GM10847 (cell line): Measurements from ENCODE around the gene CDC25B.

ENCODE experiments used
- POLR2A ChIP-seq: IDR thresholded peaks from 2 replicates; pipeline ENCODE4 v1.6.1; 2011; ENCODE audit not compliant: insufficient read length; ENCODE audit errors: extremely low read depth

Gene CDC25B

DNA sequence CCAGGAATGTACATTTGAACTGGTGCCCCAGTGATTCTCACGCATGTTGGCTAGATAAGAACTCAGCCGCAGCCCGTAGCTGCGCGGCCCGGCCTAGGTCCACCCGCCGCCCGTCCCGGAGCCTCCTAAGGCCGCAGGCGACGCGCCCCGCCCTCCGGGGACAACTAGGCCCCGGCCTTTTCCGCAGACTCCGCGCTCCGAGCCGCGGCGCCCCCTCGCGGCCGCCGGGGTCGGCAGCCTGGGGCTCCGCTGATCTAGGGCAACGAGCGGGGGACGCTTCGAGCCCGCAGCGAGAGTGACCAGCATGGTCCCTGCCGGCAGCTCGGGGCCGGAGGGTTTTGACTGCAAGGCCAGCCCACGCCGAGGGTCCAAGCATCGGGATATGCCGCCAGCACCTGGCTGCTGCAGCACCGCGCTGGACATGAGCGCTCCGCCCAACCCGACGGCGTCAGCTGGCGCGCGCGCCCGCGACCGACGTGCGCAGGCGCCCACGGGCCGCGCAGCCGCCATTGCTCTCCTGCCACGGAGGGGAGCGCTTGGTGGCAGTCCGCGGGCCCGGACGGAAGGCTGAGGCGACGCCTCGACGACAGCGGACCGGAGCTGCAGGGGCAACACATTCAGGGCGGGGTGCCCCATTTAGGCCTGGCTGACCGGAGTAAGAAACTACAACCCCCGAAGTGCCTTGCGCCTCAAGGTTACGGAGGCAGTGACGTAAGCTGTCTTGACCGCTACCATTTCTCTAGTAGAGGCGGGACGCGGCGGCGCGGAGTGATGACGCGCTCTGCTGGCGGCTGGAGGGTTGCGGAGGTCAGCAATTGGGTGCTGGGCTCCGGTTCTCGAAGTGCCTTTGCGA is 24.2 kb downstream of the CDC25B start, which contains the start of gene AP5S1:
AP5S1 (plus strand) TSS at position 500 of the 853 bp plus-strand sequence. CDS start 1,571 bp downstream, outside the sequence.
- TF ChIP-seq POLR2A = peak; percentile 89

DNA sequence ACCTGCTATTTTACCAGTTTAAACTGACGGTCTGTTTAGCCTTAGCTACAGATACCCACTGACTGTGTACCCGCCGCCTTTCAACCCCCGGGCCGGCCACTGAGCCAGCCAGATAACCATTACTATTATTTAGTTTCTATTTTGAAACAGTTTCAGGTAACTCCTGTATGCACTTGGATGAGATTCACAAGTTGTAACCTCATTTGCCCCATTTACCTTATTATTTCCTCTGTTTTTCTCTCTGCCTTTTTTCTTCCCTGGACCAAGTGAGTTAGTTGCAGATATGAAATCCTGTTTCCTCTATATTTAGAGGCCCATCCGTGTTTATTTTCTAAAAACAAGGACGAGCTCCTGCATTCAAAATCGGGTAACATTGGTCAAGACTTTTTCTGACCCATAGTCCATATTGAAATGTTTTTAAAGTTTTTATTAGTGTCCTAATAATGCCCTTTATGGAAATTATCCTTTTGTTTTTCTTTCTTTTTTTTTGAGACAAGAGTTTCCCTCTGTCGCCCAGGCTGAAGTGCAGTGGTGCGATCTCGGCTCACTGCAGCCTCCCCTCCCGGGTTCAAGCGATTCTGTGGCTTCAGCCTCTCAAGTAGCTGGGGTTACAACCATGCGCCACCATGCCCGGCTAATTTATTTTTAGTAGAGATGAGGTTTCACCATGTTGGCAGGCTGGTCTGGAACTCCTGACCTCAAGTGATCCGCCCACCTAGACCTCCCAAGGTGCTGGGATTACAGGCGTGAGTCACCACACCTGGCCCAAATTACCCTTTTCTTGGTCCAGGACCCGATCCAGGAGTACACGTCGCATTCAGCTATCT is 25.0 kb downstream of the CDC25B start:
- TF ChIP-seq POLR2A = no peak

DNA sequence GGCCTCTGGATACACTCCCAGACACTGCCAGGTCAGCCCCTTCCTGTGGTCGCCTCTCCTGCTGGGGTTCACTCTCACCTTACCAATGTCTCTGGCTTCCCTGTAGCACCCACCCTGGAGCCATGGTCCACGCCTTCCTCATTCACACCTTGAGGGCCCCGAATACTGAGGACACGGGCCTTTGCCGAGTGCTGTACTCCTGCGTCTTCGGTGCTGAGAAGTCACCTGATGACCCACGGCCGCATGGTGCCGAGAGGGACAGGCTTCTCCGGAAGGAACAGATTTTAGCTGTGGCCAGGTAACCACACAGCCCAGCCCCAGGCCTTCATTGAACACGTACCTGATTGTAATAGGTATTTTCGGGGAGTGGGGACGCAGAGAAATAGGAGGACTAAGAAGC is 25.9 kb downstream of the CDC25B start:
- no peak for TF ChIP-seq POLR2A

DNA sequence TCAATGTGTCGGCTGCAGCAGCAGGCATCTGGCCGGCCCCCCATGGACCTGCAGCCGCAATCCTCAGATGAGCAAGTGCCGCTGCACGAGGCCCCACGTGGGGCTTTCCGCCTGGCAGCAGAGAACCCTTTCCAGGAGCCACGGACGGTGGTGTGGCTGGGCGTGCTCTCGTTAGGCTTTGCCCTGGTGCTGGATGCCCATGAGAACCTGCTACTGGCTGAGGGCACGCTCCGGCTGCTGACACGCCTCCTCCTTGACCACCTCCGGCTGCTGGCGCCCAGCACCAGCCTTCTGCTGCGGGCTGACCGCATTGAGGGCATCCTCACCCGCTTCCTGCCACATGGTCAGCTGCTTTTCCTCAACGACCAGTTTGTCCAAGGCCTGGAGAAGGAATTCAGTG is 27.8 kb downstream of the CDC25B start:
- TF ChIP-seq POLR2A = no peak

DNA sequence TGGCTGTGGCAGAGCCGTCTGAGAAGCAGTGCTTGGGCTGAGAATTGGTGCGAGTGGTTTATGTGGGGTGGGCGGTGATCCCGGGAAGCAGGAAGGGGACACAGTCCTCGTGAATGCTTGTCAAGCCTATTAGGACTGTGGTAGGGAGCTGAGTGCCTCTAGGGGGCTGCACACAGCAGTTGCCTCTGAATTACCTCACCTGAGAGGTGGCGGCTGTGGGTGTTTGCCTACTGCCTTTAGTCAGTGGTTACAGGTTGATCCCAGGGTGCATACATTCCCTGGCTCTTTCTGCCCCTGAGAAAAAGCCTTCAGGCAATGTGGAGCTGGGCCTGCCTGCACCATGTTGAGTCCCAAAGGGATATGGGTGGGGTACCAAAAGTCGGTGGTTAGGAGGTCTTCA is 29.4 kb downstream of the CDC25B start:
- TF ChIP-seq POLR2A = no peak

DNA sequence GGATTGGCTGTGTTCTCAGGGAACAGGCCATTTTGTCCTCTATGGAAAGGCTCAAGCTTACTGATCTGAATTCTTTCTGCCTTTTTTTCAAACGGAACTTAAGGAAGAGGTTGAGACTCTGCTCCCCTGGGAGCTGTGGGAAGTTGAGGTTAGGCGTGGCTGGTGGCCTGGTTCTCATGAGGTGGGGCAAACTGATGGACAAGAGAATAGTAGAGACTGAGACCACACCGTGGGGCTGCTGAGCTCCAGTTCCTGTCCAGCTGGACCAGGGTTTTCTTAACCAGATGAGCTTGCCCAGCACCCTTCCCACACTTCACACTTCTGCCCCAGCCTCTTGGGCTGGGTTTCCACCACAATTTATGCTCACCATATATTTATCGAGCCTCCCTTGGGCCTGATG is 30.3 kb downstream of the CDC25B start:
- TF ChIP-seq POLR2A = no peak

DNA sequence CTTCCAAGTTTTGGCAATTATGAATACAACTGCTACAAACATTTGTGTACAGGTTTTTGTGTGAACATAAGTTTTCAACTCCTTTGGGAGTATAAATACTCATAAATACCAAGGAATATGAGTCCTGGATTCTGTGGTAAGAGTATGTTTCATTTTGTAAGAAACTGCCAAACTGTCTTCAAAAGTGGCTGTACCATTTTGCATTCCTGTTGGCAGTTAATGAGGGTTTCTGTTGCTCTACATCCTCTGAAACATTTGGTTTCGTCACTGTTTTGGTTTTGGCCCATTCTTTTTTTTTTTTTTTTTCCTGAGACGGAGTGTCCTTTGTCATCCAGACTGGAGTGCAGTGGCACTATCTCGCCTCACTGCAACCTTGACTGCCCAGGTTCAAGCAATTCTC is 32.7 kb downstream of the CDC25B start:
- no peak for TF ChIP-seq POLR2A

DNA sequence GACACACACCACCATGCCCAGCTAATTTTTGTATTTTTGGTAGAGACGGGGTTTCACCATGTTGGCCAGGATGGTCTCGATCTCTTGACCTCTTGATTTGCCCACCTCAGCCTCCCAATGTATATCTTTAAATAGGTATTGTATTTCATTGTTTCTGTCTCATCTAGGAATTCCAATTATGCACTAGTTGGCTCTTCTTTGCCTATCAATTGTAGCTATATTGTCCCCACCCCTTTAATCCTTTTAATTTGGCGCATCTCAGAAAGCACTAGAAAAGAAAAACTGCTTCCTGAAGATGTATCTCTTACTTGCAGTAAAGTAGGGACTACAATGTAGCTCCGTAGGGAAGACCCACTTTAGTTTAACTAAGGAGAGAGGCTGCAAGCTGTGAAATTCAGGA is 40.0 kb downstream of the CDC25B start:
- no peak for TF ChIP-seq POLR2A

DNA sequence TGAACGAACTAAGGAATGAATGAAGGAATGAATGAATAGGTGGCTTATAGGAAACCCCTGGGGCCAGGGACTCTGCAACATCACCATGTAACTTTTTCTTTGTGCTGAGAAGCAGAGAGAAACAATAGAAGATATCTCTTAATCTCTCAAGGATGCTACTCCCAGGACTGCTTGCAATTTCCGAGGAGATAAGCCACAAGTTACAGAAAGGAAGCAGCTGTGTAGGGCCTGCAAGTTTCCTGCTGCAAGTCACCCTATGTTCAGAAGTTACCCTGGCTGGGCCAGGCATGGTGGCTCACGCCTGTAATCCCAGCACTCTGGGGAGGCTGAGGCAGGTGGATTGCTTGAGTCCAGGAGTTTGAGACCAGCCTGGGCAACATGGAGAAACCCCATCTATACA is 43.2 kb downstream of the CDC25B start:
- no peak for TF ChIP-seq POLR2A

DNA sequence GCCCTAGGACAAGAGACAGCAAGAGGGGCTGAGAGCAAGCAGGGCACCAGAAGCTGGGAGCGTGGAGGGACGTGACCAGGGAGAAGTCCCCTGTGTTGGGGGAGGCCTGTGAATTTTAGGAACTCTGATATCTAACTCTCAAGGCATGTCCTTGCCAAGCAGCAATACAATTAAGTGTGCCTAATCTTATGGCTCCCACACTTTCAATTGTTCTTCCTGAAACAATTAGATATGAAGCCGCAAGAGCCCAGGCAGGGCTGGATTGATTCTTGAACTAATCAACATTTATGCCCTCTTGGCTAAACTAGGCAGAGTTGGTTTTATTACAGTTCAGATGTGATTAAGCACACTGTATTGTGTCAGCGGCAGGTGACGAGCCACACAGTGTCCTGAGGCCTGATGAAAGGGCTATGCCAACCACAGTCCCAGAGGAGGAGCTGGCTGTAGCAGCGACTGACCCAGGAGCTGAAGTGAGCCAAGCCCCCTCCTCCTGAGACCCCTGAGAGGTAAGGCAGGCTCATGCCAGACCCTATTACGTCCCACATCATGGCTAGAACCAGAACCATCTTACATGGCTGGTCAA is 46.3 kb downstream of the CDC25B start:
- TF ChIP-seq POLR2A = no peak

DNA sequence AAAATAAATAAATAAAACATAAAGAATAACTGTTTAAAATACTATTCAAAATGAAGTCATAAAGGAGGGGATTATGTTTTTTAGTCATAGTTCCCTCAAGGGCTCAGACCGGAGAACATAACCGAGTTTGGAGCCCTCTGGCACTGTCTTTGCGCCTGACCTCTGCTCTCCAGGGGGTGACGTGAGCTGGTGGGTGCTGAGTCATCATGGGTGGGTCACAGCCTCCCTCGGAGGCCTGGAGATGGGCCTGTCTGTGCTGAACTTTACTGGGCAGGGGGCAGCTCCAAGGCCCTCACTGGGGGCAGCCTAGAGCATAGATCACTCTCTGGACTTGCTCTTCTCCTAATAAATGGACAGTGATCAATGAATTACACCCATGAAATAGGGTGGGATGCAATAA is 47.4 kb downstream of the CDC25B start:
- TF ChIP-seq POLR2A = no peak

DNA sequence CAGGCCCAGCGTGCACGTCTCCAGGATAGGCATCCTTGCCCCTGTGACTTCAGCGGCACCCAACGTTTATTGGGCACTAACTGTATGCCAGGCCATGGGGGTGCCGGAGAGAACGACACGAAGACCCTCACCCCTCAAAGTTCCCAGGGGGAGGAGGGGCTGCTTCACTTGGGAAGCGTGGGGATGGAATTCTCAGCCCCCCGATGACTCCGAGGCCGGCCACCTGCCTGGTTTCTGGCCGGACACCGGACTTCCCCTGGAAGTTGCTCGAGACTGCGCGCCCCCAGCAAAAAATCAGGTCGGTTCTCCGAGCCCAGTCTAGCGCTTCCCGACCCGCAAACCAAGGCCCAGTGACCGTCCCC is 50.2 kb downstream of the CDC25B start:
- no peak for TF ChIP-seq POLR2A

DNA sequence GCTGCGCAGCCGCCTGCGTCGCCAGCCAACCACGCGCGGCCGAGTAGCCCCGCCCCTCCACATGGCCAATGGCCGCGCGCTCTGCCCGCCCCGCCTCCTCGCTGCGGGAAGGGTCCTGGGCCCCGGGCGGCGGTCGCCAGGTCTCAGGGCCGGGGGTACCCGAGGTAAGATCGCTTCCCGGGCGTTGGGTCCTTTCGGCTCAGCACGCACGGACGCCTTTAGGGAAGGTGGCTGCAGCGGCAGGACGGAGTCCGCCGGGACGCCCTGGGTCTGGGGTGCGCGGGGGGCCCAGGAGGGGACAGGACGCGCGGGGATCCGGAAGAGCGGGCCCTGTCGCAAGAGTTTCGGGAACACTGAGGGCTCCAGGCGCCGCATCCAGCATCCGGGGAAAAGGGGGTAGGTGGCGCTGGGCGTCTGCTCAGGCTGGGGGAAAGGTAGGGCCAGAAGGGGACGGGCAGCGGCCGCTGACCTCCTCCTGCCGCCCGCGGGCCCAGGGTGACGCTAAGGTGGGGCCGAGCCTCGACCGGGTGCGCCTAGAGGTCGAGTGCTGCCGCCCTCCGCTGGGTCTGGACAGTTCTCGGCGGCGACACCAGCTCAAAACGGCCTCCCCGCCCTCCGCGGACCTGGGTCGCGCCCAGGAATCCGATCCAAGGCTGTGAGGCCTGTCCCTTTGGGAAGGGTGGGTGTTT is 50.8 kb downstream of the CDC25B start, which contains the start of gene MAVS:
MAVS (plus strand) TSS at position 95 of the 689 bp plus-strand sequence. CDS start 7,791 bp downstream, outside the sequence.
- peak; percentile 79 for TF ChIP-seq POLR2A

DNA sequence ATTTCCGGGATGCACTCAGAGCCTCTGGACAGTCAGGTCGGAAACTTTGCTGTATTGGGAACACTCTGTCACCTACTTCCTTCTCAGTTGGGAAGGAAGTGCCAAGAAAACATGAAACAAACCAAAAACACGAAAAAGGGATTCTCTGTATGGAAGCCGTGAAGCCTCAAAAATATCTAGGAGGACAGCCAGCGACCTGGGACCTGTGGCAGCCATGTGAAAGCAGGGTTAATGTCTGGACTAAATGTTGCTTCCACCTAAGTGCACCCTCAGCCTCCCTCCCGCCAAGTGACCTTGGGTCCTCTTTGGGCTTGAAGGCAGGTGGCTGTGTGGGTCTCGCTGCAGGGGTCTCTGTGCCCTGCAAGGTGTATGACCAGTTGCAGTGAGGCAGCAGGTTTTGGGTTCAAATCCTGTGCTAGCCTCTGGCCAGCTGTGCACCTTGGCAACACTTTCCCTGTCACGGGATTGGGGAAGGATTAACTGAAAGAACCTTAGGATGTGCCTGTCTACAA is 51.4 kb downstream of the CDC25B start:
- no peak for TF ChIP-seq POLR2A

DNA sequence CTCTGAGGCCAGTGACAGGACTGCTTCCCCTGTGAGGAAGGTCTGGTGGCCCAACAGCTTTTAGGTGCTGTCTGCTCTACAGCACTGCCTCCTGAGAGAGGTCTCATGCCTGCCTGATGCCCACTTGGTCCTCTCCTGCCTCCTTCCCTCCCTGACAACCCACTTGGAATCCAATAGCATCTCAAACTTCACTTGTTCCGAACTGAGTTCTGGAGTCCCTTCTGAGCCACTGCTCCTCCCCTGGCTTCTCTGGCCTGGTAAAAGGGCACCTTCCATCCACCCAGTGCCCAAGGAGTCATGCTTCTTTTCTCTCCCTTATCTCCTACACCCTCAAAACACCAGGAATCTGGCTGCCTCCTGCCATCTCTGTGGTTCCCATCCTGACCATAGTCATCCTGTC is 52.5 kb downstream of the CDC25B start:
- no peak for TF ChIP-seq POLR2A
